Panc1 (cell line): Measurements from ENCODE around the gene FMO1.

Source experiments
- POLR2AphosphoS5 ChIP-seq: IDR thresholded peaks from 2 replicates; pipeline ENCODE4 v1.6.1; 2012; ENCODE audit warnings: mild to moderate bottlenecking, low read depth, low read length, moderate library complexity
- SIN3A ChIP-seq: IDR thresholded peaks from 2 replicates; pipeline ENCODE4 v1.6.1; 2012; ENCODE audit warnings: low read depth, mild to moderate bottlenecking, low read length, moderate library complexity, borderline replicate concordance; ENCODE audit not compliant: insufficient read depth
- TF ChIP-seq, protein P1 (sequence below): fragments of 450-650 bp; IDR thresholded peaks from 2 replicates; pipeline ENCODE4 v1.5.1; 2017; ENCODE audit warnings: mild to moderate bottlenecking
- TF ChIP-seq, protein P2 (sequence below), 2 experiments: IDR thresholded peaks; 2 replicates each; pipeline ENCODE4 v1.6.1; 2011 to 2012; ENCODE audit warnings: low read depth in 2 of 2, control low read depth in 1 of 2, low read length in 1 of 2, mild to moderate bottlenecking in 1 of 2, moderate library complexity in 1 of 2; ENCODE audit not compliant: insufficient read depth in 1 of 2

DNA sequence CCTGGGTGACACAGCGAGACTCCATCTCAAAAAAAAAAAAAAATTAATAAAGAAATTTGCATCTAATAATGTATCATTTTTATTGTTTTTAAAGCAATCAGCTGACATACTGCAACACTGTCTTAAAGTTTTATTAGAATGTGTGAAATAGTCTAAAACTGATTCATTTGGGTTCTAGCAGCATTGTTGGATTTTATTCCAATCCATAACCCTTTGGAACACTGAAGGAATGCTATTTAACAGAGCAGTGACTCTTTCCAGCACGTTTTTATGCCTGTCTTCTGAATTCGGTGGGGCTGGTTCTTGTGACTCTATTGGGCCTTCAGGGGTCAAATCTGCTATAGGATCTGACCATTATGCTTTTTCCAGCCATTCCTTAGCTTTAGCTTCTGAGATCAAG is 47.5 kb downstream of the FMO1 start:
- TF ChIP-seq, protein P1, sequence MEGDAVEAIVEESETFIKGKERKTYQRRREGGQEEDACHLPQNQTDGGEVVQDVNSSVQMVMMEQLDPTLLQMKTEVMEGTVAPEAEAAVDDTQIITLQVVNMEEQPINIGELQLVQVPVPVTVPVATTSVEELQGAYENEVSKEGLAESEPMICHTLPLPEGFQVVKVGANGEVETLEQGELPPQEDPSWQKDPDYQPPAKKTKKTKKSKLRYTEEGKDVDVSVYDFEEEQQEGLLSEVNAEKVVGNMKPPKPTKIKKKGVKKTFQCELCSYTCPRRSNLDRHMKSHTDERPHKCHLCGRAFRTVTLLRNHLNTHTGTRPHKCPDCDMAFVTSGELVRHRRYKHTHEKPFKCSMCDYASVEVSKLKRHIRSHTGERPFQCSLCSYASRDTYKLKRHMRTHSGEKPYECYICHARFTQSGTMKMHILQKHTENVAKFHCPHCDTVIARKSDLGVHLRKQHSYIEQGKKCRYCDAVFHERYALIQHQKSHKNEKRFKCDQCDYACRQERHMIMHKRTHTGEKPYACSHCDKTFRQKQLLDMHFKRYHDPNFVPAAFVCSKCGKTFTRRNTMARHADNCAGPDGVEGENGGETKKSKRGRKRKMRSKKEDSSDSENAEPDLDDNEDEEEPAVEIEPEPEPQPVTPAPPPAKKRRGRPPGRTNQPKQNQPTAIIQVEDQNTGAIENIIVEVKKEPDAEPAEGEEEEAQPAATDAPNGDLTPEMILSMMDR, result no peak
- TF ChIP-seq SIN3A, result no peak
- TF ChIP-seq, protein P2, sequence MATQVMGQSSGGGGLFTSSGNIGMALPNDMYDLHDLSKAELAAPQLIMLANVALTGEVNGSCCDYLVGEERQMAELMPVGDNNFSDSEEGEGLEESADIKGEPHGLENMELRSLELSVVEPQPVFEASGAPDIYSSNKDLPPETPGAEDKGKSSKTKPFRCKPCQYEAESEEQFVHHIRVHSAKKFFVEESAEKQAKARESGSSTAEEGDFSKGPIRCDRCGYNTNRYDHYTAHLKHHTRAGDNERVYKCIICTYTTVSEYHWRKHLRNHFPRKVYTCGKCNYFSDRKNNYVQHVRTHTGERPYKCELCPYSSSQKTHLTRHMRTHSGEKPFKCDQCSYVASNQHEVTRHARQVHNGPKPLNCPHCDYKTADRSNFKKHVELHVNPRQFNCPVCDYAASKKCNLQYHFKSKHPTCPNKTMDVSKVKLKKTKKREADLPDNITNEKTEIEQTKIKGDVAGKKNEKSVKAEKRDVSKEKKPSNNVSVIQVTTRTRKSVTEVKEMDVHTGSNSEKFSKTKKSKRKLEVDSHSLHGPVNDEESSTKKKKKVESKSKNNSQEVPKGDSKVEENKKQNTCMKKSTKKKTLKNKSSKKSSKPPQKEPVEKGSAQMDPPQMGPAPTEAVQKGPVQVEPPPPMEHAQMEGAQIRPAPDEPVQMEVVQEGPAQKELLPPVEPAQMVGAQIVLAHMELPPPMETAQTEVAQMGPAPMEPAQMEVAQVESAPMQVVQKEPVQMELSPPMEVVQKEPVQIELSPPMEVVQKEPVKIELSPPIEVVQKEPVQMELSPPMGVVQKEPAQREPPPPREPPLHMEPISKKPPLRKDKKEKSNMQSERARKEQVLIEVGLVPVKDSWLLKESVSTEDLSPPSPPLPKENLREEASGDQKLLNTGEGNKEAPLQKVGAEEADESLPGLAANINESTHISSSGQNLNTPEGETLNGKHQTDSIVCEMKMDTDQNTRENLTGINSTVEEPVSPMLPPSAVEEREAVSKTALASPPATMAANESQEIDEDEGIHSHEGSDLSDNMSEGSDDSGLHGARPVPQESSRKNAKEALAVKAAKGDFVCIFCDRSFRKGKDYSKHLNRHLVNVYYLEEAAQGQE (IDR thresholded peaks at IDR 0.05; ENCODE audit: insufficient read depth in 1 of 2, low read depth in 2 of 2, low read length in 1 of 2), result no peak
- TF ChIP-seq POLR2AphosphoS5, result no peak
